ENCODE measurements around the gene PCDH17. TPM values are rescaled to one million over a fixed set of nuclear protein-coding genes. Genes with fewer than 3 reads are reported as not detected.

Gene PCDH17
- total RNA-seq, 1 donor from 2014 or later: 40.9 TPM

DNA sequence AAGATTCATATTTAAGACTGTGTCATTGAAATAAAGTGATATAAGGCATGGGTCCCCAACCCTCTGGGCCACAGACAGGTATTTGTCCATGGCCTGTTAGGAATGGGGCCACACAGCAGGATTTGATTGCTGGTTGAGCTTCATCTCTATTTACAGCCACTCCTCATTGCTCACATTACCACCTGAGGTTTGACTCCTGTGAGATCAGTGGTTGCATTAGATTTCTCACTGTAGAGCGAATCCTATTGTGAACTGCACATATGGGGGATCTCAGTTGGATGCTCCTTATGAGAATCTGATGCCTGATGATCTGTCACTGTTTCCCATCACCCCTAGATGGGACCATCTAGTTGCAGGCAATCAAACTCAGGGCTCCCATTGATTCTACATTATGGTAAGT, 132.1 kb downstream of the PCDH17 start:
- no peak overlapping the region for H3K4me3 ChIP-seq
- intact Hi-C loops (cut with DNase I): no loop called here
- no peak for DNase-seq

More for the DNA sequence above, 132.1 kb downstream of the PCDH17 start:
- Histone ChIP-seq H3K4me1 (no peaks in the 10 kb centered on the region), H3K9me3 (no peaks in the 10 kb centered on the region), H3K36me3 (no peaks in the 10 kb centered on the region), H3K27ac (no peak overlapping the region), H3K27me3 (ENCODE audit: low read depth) (no peaks in the 10 kb centered on the region)
- TF ChIP-seq, protein P1, sequence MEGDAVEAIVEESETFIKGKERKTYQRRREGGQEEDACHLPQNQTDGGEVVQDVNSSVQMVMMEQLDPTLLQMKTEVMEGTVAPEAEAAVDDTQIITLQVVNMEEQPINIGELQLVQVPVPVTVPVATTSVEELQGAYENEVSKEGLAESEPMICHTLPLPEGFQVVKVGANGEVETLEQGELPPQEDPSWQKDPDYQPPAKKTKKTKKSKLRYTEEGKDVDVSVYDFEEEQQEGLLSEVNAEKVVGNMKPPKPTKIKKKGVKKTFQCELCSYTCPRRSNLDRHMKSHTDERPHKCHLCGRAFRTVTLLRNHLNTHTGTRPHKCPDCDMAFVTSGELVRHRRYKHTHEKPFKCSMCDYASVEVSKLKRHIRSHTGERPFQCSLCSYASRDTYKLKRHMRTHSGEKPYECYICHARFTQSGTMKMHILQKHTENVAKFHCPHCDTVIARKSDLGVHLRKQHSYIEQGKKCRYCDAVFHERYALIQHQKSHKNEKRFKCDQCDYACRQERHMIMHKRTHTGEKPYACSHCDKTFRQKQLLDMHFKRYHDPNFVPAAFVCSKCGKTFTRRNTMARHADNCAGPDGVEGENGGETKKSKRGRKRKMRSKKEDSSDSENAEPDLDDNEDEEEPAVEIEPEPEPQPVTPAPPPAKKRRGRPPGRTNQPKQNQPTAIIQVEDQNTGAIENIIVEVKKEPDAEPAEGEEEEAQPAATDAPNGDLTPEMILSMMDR (IDR thresholded peaks at IDR 0.05): no peak
- no peak for ATAC-seq

Data from lower lobe of right lung (tissue), 2 donors.